ENCODE results near the gene SPINT2. TPM values are rescaled to one million over a fixed set of nuclear protein-coding genes. Genes with fewer than 3 reads are reported as not detected.
"Not testable (repeated sequence)": the region's sequence is repeated elsewhere in the genome, so short reads cannot be mapped to it uniquely, and the experiment has no call there.

The SPINT2 gene
- total RNA-seq, 1 donor from 2014 or later, result 28.0 TPM

- peaks cover 7% of the 10 kb centered on the region for H3K36me3 Mint-ChIP-seq (ENCODE audit: low read depth)
- DNase-seq (ENCODE audit: low spot score), result no peak
- no peaks in the 10 kb centered on the region for H3K9me3 Mint-ChIP-seq (ENCODE audit: low read depth)
- H3K27me3 Mint-ChIP-seq (ENCODE audit: low read depth), result no peaks in the 10 kb centered on the region
- H3K27ac Mint-ChIP-seq (ENCODE audit: unreplicated experiment), result peak overlapping the region; percentile 93
- H3K4me1 Mint-ChIP-seq (ENCODE audit: low read depth), result peaks cover 61% of the 10 kb centered on the region
- peak overlapping the region; percentile 94 for H3K4me3 Mint-ChIP-seq (ENCODE audit: unreplicated experiment)
- no peak for TF ChIP-seq CTCF (IDR thresholded peaks at IDR 0.05)
These were observed 8.9 kb upstream of the SPINT2 start for GRCh38 chr19:38255383-38256014.

DNA sequence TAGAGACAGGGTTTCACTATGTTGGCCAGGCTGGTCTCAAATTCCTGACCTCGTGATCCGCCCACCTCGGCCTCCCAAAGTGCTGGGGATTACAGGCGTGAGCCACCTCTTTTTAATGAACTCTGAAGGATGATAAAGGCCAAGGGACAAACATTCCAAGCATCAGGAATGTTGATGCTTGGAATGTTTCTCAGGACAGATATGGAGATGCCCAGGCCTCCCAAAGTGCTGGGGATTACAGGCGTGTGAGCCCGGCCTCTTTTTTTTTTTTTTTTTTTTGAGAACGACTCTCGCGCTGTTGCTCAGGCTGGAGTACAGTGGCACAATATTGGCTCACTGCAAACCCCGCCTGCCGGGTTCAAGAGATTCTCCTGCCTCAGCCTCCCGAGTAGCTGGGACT, 2.4 kb upstream of the SPINT2 start:
- H3K4me3 Mint-ChIP-seq (ENCODE audit: unreplicated experiment); H3K9me3 Mint-ChIP-seq (ENCODE audit: low read depth); DNase-seq (ENCODE audit: low spot score); H3K36me3 Mint-ChIP-seq (ENCODE audit: low read depth); H3K27ac Mint-ChIP-seq (ENCODE audit: unreplicated experiment); H3K27me3 Mint-ChIP-seq (ENCODE audit: low read depth): not testable (repeated sequence)
- H3K4me1 Mint-ChIP-seq (ENCODE audit: low read depth), result peaks cover 34% of the 10 kb centered on the region

DNA sequence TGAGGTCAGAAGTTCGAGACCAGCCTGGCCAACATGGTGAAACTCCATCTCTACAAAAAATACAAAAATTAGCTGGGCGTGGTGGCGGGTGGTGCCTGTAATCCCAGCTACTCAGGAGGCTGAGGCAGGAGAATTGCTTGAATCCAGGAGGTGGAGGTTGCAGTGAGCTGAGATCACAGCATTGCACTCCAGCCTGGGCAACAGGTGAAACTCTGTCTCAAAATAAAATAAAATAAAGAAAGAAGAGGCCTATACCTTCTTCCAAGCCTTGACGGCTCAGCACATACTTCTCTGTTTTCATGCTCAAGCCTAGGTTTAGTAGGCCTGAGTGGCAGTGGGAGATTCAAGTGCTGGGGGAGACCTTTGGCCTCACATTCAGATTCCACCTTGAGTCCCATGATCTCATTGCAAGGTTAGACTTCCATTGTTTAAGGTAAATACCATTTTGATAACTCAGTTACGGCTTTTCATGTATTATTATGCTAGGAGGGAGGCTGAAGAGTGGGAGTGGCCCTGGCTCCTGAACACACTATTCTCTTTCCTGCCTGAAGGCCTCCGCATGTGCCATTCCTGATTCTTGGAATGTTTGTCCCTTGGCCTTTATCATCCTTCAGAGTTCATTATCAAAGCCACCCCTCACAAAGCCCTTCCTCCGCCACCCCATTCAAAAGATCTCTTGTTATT, 1.6 kb upstream of the SPINT2 start:
- H3K27ac Mint-ChIP-seq (ENCODE audit: unreplicated experiment), result no peak overlapping the region

GRCh38 chr19:38263689-38264485, 486 bp upstream of the SPINT2 start:
- Mint-ChIP-seq H3K27ac (ENCODE audit: unreplicated experiment) (peak overlapping the region; percentile 86), H3K27me3 (ENCODE audit: low read depth) (no peaks in the 10 kb centered on the region), H3K4me1 (ENCODE audit: low read depth) (peaks cover 41% of the 10 kb centered on the region), H3K9me3 (ENCODE audit: low read depth) (no peaks in the 10 kb centered on the region), H3K4me3 (ENCODE audit: unreplicated experiment) (peak overlapping the region; percentile 66), H3K36me3 (ENCODE audit: low read depth) (no peaks in the 10 kb centered on the region)
- DNase-seq (ENCODE audit: low spot score), result no peak
- no peak for TF ChIP-seq CTCF (IDR thresholded peaks at IDR 0.05)

More for the DNA sequence above, 1.6 kb upstream of the SPINT2 start:
- Mint-ChIP-seq H3K9me3 (ENCODE audit: low read depth) (no peaks in the 10 kb centered on the region), H3K4me1 (ENCODE audit: low read depth) (peaks cover 40% of the 10 kb centered on the region), H3K27me3 (ENCODE audit: low read depth) (no peaks in the 10 kb centered on the region), H3K4me3 (ENCODE audit: unreplicated experiment) (no peak overlapping the region), H3K36me3 (ENCODE audit: low read depth) (no peaks in the 10 kb centered on the region)
- no peak for DNase-seq (ENCODE audit: low spot score)
- no peak for TF ChIP-seq CTCF (IDR thresholded peaks at IDR 0.05)

DNA sequence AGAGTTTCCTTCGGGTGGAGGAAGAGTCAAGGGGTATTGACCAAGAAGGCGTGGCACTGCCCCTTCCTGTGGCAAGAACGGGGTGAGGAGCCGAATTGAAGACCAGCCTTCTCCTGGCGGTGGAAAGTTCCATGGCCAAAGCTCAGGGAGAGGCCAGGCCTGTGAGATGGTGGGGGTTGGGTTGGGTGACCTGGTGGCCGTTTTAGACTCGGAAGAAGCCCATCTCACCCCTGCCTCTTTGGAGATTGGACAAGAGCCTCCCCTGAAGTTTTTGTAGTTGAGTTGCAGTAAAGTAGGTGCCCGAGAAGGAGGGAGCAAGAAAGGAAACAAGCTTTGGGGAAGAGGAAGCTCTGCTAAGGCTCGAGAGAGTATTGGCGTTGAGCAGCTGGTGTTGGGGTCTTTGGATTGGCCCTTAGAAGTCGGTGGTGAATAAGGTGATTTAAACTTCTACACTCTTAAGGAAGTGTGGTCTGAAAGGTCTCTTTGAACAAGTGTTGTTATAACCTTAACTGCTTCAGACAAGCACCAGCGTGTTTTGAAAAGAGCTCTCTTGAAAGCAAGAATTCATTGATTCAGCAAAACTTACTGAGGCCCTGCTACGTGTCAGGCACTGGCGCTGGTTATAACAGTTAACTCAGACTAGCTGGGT, 964 bp downstream of the SPINT2 start:
- Mint-ChIP-seq H3K4me3 (ENCODE audit: unreplicated experiment) (peak overlapping the region; percentile 41), H3K27me3 (ENCODE audit: low read depth) (no peaks in the 10 kb centered on the region)

More for the DNA sequence above, 964 bp downstream of the SPINT2 start:
- Mint-ChIP-seq H3K27ac (ENCODE audit: unreplicated experiment) (peak overlapping the region; percentile 60), H3K4me1 (ENCODE audit: low read depth) (peaks cover 48% of the 10 kb centered on the region), H3K36me3 (ENCODE audit: low read depth) (no peaks in the 10 kb centered on the region), H3K9me3 (ENCODE audit: low read depth) (no peaks in the 10 kb centered on the region)
- DNase-seq (ENCODE audit: low spot score), result no peak
- no peak for TF ChIP-seq CTCF (IDR thresholded peaks at IDR 0.05)

Measured in chondrocyte (in vitro differentiated cells).